ENCODE measurements around the gene PTGES2.

DNA sequence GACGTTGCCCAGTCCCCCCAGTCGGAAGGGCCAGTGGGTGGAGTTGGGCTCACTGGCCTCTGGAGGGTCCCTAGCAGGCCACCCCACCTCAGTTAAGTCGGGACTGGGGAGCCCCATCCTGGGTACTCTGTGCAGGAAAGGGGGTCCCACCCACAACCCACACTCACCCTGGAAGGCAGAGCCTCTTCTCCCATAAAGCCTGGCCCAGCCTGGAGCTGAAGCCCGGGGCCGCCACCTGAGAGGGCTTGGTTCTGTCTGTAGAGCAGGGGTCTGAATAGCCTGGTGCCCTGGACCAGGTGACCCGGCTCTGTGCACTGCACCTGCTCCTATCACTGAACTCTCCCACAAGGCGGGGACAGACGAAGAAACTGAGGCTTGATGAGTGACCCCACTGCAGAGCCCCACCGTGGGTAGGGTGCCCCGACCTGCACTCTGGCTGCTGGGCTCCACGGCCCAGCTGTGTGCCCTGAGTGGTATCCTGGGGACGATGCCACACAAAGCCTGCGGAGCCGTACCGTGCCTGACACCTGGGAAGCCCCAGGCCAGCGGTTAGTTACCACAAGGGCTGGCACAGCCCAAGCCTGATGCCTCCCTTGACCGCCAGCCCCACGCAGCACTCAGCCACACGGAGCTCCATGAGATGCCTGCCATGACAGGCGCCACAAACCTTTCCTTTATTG is 7.3 kb downstream of the PTGES2 start:
- TF ChIP-seq, protein P1, sequence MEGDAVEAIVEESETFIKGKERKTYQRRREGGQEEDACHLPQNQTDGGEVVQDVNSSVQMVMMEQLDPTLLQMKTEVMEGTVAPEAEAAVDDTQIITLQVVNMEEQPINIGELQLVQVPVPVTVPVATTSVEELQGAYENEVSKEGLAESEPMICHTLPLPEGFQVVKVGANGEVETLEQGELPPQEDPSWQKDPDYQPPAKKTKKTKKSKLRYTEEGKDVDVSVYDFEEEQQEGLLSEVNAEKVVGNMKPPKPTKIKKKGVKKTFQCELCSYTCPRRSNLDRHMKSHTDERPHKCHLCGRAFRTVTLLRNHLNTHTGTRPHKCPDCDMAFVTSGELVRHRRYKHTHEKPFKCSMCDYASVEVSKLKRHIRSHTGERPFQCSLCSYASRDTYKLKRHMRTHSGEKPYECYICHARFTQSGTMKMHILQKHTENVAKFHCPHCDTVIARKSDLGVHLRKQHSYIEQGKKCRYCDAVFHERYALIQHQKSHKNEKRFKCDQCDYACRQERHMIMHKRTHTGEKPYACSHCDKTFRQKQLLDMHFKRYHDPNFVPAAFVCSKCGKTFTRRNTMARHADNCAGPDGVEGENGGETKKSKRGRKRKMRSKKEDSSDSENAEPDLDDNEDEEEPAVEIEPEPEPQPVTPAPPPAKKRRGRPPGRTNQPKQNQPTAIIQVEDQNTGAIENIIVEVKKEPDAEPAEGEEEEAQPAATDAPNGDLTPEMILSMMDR (IDR thresholded peaks at IDR 0.05), result no peak
- TF ChIP-seq POLR2A (IDR thresholded peaks at IDR 0.05), result no peak
- no peak for TF ChIP-seq POLR2AphosphoS5 (IDR thresholded peaks at IDR 0.05)
